HG02973 (cell line): Measurements from ENCODE around the gene CHAC1.

Experiments used
- ATAC-seq: cut with Tn5 transposase; IDR thresholded peaks from one replicate; pipeline ENCODE4 v1.9.1; 2021; ENCODE audit warnings: moderate library complexity; ENCODE audit not compliant: unreplicated experiment

Gene CHAC1

DNA sequence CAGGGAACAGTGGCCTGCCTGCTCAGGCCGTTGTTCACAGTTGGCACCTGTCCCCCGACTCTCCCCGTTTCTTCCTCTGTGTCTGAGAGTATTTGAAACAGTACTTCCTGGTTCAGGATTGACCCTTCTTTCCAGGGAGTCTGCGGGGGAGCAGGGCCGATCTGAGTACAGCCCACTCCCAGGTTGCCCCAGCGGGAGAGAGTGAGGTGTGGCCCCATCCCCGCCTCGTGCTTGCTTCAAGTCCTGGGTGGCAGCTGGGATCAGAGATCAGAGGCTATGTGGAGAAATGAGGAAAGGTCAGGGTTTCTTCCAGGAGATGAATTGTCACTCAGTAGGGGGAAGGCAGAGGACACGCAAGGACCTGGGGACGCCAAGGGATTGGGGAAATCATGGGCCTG, 30.7 kb upstream of the CHAC1 start:
- ATAC-seq, result no peak

DNA sequence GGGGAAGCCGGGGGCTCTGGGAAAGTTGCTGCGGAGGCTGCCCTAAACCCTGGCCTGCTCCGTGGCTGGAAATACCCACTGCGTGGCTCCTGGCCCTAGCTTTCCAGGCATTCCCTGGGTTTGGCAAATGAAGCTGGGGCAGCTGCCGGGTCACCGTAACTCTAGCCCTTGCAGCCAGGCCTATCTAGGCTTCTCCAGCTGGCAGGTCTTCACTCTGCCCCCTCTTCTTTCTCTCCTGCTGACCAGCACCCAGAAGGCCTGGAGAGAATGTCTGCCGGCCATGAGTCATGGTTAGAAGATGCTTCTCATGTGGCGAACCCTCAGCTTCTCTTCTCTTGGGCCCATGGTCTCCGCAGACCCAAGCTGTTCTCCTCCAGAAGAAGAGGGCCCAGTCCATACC, 29.7 kb upstream of the CHAC1 start:
- no peak for ATAC-seq

DNA sequence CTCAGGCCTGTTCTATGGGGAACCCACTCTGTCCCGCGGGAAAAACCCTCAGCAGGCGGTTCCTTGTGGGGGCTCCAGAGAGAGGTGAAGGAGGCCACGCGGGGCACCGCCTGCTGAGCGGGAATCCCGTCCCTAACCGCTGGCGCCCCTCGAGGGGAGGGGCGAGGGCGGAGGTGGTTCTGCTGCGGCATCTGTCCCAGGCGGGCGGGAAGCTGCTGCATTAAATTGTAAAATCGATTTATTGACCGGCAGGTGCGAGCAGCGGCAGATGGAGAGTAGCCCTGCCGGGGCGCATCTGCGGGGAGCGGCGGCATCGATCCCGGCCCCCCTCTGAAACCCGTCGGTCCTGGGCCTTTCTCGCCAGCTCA, 27.8 kb upstream of the CHAC1 start:
- no peak for ATAC-seq

DNA sequence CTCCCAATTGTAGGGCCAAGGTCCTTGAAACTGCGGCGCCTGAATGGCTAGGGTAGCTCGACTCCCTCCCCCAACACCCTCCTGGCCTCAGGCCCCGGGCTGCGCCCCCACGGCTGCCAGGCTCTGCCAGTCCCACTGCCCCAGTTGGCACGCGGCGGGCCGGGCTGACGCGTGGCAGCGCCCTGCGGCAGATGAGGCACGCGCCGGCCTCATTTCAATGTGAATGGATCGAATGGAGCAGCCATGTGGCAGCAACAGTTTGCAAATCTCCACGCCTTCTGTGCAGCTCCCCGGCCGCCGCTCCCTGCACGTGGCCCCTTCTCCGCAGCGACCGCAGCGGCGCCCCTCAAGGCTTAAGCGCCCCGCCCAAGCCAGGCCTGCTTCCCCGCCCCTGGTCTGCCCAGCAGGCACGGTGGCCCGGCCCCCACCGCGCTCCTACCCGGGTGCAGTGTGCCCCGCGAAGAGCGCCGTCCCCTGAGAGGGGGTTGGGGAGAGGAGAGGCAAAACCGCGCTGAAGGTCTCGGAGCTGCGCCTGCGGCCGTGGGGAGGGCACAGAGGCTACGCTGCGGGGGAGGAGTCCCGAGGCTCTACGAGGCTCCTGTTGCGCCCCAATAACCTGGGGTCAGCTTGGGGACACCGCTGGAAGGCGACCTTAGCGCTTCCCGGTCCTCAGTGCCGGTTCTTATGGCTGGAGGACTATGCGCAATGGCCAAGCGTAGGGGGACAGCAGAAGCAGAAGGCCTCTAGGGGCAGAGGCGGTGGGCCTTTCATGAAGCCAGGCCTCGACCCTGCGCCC, 27.2 kb upstream of the CHAC1 start:
- ATAC-seq, result no peak

DNA sequence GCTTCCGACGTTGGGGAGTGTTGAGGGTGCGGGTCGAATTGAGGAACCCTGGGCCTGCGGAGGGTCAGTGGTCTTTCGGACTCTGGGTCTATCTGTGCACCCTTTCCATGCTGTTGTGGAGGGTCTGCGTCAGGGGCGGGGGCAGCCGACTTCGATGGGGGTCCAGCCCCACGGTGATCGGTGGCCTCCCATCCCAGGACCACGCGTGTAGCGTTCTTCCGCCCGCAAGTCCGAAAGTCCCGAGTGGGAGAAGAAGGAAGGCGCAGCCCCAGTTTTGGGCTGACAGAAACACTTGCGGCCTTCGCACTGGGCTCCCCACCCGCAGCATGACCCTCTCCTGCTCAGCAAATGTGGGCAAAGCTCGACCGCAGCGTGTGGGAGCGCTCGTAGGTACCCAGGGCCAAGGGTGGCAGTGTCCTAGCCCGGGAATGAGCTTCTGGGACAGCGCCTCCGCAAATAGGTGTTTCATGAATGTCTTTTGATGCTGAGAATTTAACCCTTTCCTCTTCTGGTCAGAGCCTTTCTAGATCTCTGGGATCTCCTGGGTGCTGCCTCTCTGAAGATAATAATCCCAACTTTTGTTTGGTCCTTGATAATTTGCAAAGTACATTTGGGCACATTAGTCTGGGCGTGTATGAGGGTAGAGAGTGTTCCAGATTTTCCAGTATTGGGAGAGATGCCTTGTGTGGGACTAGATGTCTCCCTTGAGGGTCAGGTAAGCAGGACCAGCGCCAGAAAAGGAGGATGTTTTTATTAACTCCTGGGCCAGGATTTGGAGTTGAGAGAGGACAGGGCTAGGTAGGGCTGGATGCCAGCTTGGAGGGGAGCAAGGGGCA, 26.4 kb upstream of the CHAC1 start:
- ATAC-seq, result no peak

DNA sequence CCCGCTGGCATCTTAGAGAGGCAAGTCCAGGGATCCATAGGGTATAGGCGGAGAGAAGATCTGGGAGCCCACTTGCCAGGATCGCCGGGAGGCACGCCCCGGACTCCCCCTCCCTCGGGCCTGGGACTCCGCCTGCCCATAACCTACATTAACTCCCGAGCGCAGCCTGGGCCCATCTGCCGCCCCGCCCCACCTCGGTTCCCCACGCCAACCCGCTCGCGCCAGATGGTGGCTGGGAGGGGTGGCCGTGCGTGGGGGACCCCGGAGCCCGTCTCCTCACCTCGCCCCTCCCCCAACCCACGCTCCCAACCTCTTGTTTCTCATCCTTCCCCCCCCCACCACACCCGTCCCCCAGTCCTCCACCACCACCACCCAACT, 25.8 kb upstream of the CHAC1 start:
- no peak for ATAC-seq

DNA sequence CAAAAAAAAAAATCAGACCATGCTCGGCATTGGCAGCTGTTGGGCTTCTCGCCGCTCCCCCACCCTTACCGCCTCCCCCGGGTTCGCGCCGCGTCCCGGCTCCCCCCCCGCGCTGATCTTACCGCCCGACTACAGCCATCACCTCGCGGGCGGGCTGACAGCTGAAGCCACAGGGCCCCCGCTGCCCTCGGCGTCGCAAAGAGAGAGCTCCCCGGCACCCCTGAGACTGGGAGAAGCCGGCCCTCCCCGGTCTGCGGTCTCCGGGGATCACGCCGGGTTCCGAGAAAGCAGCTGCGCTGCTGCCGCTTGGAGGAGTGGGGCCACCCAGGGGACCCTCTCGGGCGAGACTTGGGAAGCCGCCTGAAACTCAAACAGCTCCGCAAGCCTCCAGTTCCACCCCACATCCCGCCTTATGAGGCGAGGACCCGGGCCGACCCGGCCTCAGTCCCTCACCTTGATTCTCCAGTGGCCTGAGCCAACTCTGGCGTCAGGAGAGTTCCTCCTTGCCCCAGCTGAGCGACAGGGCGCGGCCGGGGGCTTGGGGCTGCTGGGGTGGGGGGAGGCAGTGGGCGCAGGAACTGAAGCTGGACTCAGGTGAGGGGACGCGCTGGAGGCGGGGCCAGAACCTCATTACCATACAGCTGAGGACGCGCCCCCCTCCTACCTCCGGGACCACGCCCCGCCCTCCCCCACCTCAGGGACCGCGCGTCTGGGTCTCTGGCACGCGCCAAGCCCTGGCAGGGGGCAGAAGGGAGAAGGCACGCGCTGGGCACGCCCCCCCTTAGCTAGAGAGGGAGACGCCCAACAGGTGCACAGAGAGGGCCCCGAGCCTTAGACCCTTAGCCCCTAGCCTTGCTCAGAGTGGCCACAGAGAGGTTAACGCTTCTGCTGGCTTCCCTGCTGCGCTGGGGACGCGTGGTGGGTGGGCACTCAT, 25.1 kb upstream of the CHAC1 start:
- ATAC-seq, result no peak

DNA sequence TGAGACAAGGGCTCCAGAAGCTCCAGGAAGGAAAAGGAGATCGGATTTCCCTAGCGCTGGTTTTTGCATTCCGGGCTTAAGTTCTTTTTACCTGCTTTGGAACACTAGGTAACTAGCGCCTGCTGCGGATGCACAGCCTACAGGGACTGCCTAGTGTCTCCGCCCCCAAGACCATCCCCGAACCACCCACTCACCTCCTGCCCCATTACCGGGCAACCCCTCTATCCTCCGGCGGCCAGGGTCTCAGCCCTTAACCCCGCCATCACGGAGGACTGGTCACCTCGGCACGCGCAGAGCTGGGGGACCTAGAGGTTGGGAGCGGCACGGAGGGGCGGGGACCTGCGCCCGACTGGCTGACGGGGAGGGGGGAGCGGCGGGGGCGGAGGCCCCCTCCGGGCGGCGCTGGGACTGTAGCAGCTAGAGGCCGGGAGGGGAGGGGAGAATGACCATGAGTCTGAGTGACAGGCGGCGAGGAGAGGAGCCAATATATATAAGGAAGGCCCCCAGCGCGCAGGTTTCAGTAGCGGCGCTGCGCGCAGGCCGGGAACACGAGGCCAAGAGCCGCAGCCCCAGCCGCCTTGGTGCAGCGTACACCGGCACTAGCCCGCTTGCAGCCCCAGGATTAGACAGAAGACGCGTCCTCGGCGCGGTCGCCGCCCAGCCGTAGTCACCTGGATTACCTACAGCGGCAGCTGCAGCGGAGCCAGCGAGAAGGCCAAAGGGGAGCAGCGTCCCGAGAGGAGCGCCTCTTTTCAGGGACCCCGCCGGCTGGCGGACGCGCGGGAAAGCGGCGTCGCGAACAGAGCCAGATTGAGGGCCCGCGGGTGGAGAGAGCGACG, 24.2 kb upstream of the CHAC1 start, which contains the start of gene DLL4:
Gene DLL4, plus strand, starts transcription at position 520 of the 839 bp plus-strand sequence. CDS start 329 bp downstream, outside the sequence.
- ATAC-seq, result no peak

DNA sequence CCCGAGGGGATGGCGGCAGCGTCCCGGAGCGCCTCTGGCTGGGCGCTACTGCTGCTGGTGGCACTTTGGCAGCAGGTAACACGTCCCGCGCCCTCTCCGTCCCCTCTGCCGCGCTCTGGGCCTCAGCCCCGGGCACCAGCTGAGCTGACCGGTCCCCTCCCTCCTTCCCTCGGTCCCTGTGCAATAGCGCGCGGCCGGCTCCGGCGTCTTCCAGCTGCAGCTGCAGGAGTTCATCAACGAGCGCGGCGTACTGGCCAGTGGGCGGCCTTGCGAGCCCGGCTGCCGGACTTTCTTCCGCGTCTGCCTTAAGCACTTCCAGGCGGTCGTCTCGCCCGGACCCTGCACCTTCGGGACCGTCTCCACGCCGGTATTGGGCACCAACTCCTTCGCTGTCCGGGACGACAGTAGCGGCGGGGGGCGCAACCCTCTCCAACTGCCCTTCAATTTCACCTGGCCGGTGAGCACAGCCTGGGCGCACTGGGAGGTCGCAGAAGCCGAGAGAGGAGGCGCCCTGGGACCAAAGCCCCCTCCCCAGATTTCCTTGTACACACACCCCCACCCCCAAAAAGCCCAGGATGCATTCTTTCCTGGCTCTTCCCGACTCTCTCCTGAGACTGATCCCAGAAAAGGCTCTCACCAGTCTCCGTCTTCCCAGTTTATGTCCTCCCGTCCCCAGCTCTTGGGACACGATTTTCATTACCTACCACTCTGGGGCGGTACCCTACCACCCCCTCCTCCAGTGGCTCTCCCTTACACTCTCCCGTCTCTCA, 23.4 kb upstream of the CHAC1 start:
- no peak for ATAC-seq

DNA sequence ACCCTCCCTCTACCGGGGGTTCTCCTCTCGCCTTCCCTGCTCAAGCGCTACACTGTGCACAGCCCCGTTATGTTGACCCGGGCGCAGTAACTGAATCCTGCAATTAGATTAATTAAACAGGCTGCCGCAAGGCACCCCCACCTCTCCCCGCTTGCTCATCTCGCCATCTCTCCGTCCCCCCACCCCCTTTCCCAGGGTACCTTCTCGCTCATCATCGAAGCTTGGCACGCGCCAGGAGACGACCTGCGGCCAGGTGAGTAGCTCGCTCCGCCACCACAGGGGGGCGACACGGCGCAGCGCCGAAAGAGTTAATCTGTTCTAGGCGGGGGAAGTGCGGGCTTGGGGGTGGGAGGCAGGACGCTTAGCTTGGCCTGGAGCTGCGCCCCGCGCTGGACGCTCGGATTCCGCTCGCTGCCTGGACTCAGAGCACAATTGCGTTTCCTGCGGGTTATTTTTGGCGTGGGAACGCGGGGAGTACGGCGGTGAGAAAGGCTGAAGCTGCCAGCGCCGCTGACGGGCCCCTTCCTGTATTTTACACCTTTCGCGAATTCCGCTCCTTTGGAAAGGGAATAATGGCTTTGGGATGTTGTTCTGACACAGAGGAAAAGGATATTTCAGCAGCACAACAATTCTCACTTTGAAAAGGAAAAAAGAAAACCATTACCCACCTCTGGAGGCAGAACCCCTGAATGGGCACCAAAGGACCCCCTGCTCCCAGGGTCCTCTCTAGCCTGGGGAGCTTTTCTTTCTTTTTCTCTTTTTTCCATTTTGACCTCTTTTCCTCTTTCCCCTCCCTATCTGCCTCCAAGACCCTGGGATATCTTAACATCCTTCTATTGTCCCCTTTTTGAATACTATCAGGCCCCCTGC, 22.6 kb upstream of the CHAC1 start:
- ATAC-seq, result no peak

DNA sequence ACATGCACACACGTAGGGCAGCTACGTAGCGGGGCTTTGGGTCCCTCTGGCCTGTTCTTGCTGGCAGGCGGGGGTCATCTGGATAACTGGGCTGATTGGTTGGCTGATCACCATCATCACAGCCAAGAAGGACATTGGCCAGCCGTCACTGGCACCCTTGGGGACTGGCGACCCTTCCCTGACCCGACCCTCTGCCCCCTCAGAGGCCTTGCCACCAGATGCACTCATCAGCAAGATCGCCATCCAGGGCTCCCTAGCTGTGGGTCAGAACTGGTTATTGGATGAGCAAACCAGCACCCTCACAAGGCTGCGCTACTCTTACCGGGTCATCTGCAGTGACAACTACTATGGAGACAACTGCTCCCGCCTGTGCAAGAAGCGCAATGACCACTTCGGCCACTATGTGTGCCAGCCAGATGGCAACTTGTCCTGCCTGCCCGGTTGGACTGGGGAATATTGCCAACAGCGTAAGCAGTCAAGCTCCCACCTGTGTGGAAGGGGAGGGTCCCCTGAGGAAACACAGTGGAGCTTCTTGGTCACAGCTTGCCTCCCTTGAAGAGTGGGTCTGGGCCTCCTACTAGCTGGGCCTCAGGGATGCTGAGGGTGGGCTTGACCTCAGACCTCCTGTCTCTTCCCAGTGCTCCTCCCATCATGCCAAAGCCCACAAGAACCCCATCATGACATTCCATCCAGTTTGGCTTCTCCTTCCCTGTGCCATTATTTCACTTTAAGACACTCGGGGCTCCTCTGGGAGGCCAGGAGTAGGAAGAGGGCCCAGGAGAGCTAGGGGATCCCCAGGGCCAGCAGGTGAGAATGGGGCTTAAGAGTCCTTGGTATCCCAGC, 21.8 kb upstream of the CHAC1 start:
- ATAC-seq, result no peak

DNA sequence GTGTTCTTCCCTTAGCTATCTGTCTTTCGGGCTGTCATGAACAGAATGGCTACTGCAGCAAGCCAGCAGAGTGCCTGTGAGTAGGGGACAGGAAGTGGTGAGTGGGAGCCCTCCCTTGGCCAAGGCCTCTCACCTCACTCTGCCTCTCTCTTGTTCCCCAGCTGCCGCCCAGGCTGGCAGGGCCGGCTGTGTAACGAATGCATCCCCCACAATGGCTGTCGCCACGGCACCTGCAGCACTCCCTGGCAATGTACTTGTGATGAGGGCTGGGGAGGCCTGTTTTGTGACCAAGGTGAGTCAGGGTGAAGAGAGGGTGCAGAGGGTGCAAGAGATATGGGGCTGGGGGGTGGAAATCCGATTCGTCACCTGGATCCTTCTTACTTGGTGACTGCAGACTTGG, 21.1 kb upstream of the CHAC1 start:
- no peak for ATAC-seq

DNA sequence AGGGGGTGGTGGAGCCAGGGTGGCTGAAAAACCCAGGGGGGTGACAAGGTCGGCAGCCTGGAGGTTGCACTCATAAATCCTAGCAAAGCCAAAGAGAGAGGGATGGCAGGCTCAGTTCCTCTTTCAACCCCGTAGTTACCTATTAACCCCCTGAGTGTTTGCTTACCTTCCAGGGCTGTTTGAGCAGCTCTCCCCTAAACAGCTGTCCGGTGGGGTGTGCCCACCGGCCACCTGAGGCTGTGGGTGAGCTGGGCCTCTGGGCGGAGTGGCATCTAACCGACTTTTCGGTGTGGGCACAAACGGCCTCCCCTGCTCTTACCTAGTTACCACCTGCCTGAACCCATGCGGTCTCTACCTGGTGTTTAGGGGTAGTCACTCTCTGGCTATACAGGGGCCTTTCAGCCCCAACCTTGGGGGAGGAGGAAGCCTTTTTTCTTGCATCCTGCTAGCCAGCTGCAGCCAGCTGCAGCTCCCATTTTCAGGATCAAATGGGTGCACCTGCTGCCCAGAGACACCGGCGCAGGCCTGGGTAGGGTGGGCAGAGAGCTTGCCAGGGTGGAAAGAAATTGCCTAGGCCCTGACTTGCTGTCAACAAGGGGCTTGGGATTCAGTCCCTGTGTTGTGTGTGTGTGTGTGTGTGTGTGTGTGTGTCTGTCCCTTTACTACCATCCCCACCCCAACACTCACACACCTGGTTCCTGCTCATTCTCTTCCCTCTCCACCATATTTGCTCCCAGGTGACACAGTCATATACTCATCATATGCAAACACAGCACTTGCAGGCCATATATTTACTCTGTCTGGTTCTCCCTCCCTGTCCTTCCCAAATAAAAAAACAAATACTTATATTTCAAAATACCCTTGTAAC, 20.4 kb upstream of the CHAC1 start:
- ATAC-seq, result no peak

DNA sequence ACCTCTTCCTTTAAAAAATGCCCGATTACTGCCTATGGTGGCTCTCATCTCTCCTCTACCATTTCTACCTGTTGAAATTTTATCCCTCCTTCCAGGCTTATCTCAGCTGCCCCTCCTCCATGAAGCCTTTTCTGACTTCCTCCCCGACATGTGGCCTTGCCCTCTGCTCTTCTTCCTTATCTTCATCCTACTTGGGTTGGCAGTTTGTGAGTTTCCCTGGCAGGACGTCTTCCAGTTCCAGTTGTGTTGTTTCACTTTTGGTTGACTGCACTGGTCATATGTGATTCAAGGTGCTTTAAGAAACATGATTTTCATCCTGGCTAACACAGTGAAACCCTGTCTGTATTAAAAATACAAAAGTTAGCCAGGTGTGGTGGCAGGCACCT, 19.8 kb upstream of the CHAC1 start:
- ATAC-seq, result no peak

DNA sequence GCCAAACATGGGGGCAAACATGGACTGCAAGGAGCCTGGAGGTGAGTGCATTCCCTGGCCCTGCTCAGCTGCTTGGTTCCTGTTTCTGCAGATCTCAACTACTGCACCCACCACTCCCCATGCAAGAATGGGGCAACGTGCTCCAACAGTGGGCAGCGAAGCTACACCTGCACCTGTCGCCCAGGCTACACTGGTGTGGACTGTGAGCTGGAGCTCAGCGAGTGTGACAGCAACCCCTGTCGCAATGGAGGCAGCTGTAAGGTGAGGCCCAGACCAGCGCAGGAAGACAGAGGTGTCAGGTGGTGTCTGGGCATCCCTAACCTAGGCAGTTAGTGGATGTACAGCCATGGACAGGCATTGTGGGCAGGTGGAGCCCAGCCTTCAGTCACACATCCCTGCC, 18.8 kb upstream of the CHAC1 start:
- ATAC-seq, result no peak

DNA sequence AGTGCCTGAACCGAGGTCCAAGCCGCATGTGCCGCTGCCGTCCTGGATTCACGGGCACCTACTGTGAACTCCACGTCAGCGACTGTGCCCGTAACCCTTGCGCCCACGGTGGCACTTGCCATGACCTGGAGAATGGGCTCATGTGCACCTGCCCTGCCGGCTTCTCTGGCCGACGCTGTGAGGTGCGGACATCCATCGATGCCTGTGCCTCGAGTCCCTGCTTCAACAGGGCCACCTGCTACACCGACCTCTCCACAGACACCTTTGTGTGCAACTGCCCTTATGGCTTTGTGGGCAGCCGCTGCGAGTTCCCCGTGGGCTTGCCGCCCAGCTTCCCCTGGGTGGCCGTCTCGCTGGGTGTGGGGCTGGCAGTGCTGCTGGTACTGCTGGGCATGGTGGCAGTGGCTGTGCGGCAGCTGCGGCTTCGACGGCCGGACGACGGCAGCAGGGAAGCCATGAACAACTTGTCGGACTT, 17.0 kb upstream of the CHAC1 start:
- ATAC-seq, result no peak
